GM18951 (cell line): ENCODE measurements around the gene UPP1.
A peak's percentile ranks its signal among the peaks of the same experiment; 100 is the strongest.

Source experiments
- POLR2A ChIP-seq: IDR thresholded peaks from 4 replicates; pipeline ENCODE4 v1.6.1; 2011; ENCODE audit warnings: mild to moderate bottlenecking; ENCODE audit not compliant: insufficient read length, insufficient read depth; ENCODE audit errors: extremely low read depth
- in situ Hi-C: fragments of 300-500 bp; cut with MboI; formaldehyde crosslinking; loops from one replicate; pipeline ENCODE4 v1.12.0; 2022; ENCODE audit warnings: low sequenced_read_pairs, mixed read lengths, inconsistent platforms; ENCODE audit not compliant: unreplicated experiment

The UPP1 gene

DNA sequence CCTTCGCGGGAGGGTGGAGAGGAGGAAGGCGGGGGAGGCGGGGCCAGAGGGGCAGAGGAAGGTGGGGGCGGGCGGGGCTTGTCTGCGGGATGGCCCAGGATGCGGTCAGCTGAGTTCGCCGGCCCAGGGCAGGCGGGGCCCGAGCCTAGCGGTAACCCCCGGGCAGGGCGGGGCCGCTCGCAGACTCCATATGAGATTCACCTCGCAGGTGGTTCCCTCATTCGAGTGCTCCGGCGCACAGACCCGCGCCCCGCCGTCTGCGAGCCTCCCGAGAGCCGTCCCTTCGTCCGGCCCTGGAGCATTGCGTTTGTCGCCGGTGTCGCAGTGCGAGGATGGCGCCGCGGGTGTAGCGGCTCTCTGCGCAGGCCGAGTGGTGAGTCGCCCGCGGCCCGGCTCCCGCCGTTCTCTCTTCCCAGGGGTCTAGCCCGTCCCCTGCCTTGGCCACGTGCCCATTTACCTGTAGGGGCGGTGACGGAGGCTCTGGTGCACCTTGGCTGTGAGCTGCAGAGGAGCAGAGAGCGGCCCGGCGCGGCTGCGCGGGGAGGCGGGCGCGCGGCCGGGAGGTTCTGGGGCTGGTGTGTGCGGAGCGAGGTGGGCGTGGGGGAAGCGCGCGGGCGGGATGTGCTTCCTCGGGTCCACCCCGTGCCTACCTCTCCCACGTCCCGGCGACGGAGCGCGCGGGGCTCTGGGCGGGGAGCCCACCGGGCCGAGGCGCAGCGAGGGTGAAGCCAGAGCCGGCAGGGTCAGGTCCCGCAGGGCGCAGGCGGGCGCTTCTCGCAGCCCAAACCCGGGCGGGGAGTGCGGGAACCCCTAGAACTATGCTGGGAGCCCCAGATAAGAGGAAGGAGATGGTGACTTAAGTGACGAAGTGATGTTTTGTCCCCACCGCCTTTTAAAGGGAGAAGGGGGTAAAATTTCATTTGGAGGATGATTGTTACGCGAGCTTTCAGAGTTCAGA is at the start of gene UPP1:
Gene UPP1, plus strand, starts transcription at position 220 of the 958 bp plus-strand sequence. CDS start 5,519 bp downstream, outside the sequence.
- in situ Hi-C loops: loop anchor here (5.0 kb wide), 1 partner anchor 97 kb away; no protein-coding TSS in a partner anchor
- TF ChIP-seq POLR2A: peak; percentile 68

DNA sequence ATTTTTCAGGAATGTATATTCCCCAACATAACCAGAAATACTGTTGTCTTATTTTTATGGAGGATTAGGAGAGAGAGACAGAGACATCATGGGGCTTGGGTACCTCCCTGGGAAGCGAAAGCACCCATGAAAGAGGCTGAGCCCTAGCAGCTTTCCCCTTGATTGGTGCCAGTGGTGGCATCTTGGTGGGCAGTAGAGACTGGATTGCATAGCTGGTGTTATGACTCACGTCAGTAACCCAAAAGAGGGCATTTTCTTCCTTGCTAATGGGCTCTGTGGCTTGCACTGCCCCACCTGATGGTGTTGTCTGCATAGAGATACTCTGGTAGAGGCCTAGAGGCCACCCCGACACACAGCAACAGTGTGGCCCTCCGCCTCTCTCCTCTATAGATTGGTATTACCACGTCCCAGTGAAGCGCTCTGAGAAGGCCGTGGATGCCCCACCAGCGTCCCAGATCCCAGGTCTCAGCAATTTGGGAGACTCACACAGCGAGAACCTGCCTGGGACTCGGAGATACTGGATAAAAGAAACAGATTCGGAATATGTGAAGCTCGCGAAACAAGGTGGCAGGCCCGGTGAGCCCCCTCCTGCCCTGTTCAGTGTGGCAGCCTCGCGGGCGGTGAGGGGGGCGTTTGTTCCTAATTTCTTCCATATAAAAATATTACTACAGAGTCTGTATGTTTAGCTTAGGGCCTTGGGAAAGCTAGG is 48.0 kb upstream of the UPP1 start:
- in situ Hi-C loops: no loop called here
- TF ChIP-seq POLR2A: no peak

DNA sequence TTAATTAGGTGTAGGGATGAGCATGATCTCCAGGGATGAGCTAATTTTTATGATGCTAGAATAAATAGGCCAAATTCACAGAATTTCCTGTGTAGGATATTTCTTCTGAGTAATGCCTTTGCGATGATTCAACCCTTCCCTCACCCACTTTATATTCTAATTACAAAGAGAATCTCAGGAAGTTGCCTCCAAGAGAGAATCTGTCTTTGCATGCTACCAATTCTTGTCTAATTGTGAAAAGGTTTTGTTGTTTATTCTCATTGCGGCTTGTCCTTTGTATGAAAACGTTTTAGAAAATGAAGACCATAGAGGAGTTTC is 47.5 kb upstream of the UPP1 start:
- in situ Hi-C loops: no loop called here
- TF ChIP-seq POLR2A: no peak

DNA sequence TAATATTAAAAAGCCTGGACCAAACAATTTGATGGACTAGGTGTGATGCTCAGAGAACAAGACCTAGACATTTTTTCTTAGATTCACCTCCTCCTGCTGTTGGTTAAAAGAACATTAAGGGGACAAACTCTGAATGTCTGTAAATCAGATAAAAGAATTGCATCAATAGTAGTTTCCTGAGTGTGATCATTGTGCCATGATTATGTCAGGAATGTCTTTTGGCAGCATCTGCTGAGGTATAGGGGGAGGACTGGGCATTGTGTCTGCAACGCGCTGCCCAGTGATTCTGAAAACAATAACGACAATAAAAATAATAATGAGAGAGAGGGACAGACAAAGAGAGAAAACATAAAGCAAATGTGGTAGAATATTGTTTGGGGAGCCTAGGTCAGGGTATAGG is 46.8 kb upstream of the UPP1 start:
- in situ Hi-C loops: no loop called here
- TF ChIP-seq POLR2A: no peak

DNA sequence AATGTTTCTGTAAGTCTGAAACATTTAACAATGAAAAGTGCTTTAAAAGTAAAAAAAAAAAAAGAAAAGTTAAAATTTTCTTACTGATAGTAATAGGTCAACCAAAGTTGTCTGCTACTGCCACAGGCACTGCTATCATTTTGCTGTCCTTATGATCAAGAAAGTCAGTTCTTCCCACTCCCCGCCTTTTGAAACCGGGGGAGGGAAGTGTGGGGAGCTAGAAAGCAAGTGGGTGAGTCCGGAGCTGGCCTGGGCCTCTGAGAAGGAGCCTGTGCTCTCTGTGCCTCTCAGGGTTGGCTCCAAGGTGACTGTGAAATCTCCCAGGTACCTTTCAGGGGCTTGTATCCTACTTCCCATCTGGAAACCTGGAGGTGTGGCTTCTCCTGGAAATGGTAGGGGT is 46.4 kb upstream of the UPP1 start:
- TF ChIP-seq POLR2A: no peak
- in situ Hi-C loops: no loop called here

DNA sequence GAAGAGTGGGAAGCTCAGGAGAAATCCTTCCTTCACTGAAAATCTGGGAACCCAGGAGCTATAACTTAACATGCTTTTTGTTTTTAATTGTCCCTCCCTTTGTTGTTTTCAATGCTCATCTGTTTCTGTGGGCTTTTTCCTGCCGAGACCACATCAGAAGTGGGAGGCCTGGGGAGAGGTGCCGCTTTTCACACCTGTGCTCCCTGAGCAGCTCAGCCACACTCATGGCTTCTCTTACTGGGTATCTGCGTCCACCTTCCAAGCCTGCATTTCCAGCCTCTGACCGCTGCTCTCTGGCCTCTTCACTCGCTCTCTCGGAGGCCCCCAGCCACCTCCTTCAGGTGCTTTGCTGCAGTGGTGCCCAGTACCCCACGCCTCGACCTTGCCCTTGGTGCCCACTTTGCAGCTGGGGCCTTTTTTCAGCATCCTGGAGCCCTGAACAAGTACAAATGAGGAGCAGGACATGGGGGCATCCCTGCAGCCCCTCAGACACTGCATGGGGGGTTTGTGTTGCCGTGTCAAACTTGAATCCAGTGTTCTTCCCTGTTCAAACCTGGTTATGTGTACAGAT is 43.8 kb upstream of the UPP1 start:
- no peak for TF ChIP-seq POLR2A
- in situ Hi-C loops: no loop called here

DNA sequence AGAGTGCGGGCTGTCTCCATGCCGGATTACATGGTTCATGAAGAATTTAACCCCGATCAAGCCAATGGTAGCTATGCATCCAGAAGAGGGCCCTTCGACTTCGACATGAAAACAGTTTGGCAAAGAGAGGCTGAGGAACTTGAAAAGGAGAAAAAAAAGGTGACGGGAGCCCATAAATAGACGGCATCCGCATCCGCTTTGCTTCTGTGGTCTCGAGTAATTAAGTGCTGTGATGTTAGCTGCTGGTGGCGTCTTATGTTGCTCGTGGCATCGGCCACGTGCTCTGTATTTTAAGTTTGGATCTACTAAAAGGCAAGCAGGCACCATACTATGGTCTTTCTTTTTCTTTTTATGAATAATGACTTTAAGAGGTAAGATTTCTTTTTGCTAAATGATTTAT is 42.6 kb upstream of the UPP1 start:
- no peak for TF ChIP-seq POLR2A
- in situ Hi-C loops: no loop called here

DNA sequence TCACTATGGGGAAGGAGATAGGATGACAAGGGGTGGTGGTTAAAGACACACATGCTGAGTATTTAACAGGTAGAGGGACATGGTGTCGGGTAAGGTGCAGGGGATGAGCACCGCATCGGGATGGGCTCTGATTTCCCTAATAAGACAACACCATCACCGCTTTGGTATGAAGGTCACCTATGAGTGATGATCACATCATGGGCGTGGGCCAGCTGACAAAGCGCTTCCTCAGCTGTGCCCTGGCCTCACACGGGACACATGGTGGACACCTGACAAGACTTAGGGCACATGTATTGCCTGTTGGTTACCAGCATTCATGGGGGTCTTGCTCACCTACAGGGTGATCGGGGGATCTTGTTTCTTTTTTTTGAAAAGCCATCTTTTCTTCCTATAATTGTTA is 41.0 kb upstream of the UPP1 start:
- no peak for TF ChIP-seq POLR2A
- in situ Hi-C loops: no loop called here

DNA sequence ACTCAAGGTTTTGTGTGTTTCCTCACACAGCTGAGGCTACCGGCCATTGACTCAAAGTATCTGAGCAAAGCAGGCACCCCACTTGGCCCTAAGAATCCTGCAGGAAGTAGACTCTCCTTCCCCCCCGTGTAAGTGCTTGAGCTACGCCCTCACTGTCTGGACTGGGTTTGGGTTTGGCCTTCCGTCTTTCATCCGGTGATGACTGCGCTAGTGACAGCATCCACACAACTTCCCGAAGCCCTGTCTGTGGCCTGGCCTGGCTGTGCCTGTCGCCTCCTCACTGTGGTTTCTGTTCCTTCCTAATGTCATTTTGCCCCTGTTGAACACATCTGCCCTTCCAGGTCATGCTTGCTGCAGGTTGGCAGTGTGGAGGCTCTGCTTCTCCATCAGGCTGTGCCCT is 39.2 kb upstream of the UPP1 start:
- no peak for TF ChIP-seq POLR2A

DNA sequence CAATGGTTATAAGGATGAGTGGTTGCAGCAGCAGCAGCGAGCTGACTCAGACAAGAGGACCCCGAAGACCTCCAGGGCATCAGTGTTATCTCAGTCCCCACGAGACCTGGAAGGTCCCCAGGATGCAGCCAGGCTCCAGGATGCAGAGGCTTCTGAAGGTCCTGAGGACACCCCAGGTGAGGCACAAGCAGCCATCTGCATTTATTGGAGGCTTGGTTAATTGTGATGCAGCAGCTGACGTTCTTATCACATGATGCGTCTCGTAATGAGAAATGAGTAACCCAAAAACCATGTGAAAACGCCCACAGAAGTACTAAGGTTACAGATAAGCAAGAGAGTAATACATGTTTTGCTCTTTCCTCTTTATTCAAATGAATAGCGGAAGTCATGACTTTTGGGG is 36.3 kb upstream of the UPP1 start:
- in situ Hi-C loops: no loop called here
- TF ChIP-seq POLR2A: no peak

More for the DNA sequence above, 39.2 kb upstream of the UPP1 start:
- in situ Hi-C loops: no loop called here

DNA sequence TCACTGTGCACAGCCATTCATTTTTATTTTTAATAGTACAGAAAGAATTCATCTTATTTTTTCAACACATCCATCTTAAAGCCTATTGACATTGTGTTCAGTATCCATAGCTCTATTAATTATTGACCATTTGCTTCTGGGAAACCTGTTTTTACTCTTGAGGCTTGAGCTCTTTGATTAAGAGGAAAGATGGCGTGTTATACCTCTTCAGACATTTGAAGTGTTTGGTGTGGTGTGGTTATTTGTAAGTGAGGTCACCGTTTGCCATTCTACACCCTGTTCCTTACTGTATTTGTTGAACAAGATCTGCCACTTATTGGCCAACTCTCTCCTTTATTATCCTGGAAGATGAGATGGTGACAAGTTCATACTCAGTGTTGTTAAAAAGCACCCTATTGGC is 35.3 kb upstream of the UPP1 start:
- in situ Hi-C loops: no loop called here
- TF ChIP-seq POLR2A: no peak

DNA sequence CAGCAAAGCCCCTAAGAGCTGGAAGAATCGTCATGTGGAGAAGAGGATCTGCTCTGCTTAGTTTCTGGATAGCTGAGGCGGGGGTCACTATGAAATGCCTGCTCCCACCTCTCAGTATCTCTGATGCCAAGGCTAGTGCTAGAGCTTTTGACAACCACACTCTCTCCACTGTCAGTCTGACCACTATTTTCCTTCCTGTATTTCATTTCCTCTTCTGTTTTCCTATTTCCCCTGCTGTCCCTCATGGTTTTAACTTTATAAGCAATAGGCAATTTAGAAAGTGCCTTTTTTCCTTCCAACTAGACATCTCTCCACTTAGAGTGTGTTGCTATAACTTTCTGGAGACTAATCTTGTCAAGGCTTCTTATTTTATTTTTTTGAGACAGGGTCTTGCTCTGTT is 30.1 kb upstream of the UPP1 start:
- TF ChIP-seq POLR2A: no peak

DNA sequence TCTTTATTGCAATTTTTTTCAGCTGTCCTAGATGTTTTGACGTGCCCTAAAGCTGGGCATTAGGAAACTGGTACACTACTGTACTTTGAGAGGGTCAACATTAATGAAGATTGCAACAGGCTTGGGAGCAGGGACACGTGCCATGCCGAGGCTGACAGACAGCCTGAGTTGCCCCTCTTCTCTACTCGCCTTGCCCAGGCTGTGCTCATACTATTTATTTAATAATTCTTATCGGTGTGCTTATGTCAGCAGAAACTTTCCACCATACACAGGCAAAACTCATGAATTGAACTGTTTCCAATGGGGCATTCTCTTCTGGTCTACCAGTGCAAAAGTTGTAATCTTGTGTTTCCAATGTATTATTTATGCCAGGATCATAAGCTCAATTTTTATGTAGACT is 29.4 kb upstream of the UPP1 start:
- no peak for TF ChIP-seq POLR2A
- in situ Hi-C loops: no loop called here

More for the DNA sequence above, 30.1 kb upstream of the UPP1 start:
- in situ Hi-C loops: no loop called here
